HG02798 (cell line): ENCODE measurements around the gene TAF11.
"Not testable (repeated sequence)": the region's sequence is repeated elsewhere in the genome, so short reads cannot be mapped to it uniquely, and the experiment has no call there.

Source experiments
- ATAC-seq: cut with Tn5 transposase; IDR thresholded peaks from one replicate; pipeline ENCODE4 v1.9.1; 2021; ENCODE audit warnings: mild to moderate bottlenecking; ENCODE audit not compliant: unreplicated experiment, poor library complexity

TAF11 gene

GRCh38 chr6:34871853-34872252 is 16.0 kb downstream of the TAF11 start:
- no peak for ATAC-seq

- ATAC-seq = no peak
Observed at GRCh38 chr6:34867484-34867883, 20.4 kb downstream of the TAF11 start.

GRCh38 chr6:34866509-34866908 is 21.3 kb downstream of the TAF11 start:
- ATAC-seq = no peak

- ATAC-seq = no peak
Observed at GRCh38 chr6:34865107-34865506, 22.7 kb downstream of the TAF11 start.

- ATAC-seq = no peak
Observed at GRCh38 chr6:34864007-34864406, 23.8 kb downstream of the TAF11 start.

GRCh38 chr6:34860776-34861175 is 27.1 kb downstream of the TAF11 start:
- ATAC-seq = no peak

- ATAC-seq = no peak
Observed at GRCh38 chr6:34859951-34860350, 27.9 kb downstream of the TAF11 start.

GRCh38 chr6:34858681-34859080 is 29.2 kb downstream of the TAF11 start:
- ATAC-seq = no peak

- ATAC-seq = no peak
Observed at GRCh38 chr6:34855463-34855862, 32.4 kb downstream of the TAF11 start.

- no peak for ATAC-seq
Observed at GRCh38 chr6:34852406-34853085, 35.3 kb downstream of the TAF11 start.

- no peak for ATAC-seq
Observed at GRCh38 chr6:34851361-34851760, 36.5 kb downstream of the TAF11 start.

- ATAC-seq = not testable (repeated sequence)
Observed at GRCh38 chr6:34849066-34849465, 38.8 kb downstream of the TAF11 start.

- ATAC-seq = no peak
Observed at GRCh38 chr6:34839666-34840352, 48.0 kb downstream of the TAF11 start.

- no peak for ATAC-seq
Observed at GRCh38 chr6:34837528-34837927, 50.3 kb downstream of the TAF11 start.

- ATAC-seq = no peak
Observed at GRCh38 chr6:34836451-34836850, 51.4 kb downstream of the TAF11 start.

GRCh38 chr6:34836008-34836407 is 51.8 kb downstream of the TAF11 start:
- ATAC-seq = no peak

GRCh38 chr6:34834789-34835518 is 52.9 kb downstream of the TAF11 start:
- ATAC-seq = no peak

GRCh38 chr6:34832942-34833341 is 54.9 kb downstream of the TAF11 start:
- no peak for ATAC-seq

- no peak for ATAC-seq
Observed at GRCh38 chr6:34829137-34829536, 58.7 kb downstream of the TAF11 start.
